ENCODE data around the gene MCL1. TPM values are rescaled to one million over a fixed set of nuclear protein-coding genes. Genes with fewer than 3 reads are reported as not detected.
A peak's percentile ranks its signal among the peaks of the same experiment; 100 is the strongest.

The MCL1 gene
- total RNA-seq, 1 experiment from 2014 or later, result 145 TPM

DNA sequence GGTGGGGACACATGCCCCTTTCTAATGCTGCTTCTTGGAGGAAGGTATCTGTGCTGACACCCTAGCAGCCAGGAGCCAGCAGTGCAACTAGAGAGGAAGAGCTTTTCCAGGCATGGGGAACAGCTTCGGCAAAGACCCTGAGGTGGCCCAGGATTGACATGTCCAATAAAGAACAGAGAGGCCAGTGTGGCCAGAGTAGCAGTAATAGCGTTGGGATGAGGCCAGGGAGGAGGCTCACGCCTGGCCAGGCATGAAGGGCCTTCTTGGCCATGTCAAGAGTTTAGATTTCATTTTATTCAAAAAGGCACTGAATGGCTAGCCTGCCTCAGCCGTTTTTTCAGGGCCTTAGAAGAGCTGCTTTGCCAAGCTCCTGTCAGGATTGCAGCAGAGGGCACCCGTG, 46.5 kb downstream of the MCL1 start:
- no TSS peak for BruUV-seq (replicated peaks)
- Histone ChIP-seq H3K79me2 (ENCODE audit: low read depth) (no peaks in the 10 kb centered on the region), H3K9me2 (ENCODE audit: insufficient read depth) (no peaks in the 10 kb centered on the region), H3K4me1 (replicated peaks; ENCODE audit: insufficient read depth) (peaks cover 24% of the 10 kb centered on the region), H3K4me3 (no peak overlapping the region), H2AFZ (no peak overlapping the region), H4K20me1 (ENCODE audit: insufficient read depth) (no peaks in the 10 kb centered on the region), H3K4me2 (no peak overlapping the region), H3K27me3 (ENCODE audit: insufficient read depth, low read depth) (no peaks in the 10 kb centered on the region), H3F3A (ENCODE audit: insufficient read depth, low read depth) (peaks cover 23% of the 10 kb centered on the region), H3K36me3 (ENCODE audit: low read depth) (no peaks in the 10 kb centered on the region), H3K9me3 (ENCODE audit: insufficient read depth, low read depth) (no peaks in the 10 kb centered on the region), H3K27ac (no peak overlapping the region)
- POLR2A ChIA-PET (ENCODE audit: unreplicated experiment), result interaction anchor here (0.6 to 0.7 kb wide), 2 partner anchors 18 to 22 kb away, joined by 15 to 18 read pairs; no protein-coding TSS in a partner anchor
- CTCF ChIA-PET, result interaction anchor here (0.6 to 1.0 kb wide), 5 partner anchors 14 to 169 kb away, joined by 3 to 5 read pairs (median 4); partner anchors contain the start of gene RPRD2
- TF ChIP-seq, protein P1, sequence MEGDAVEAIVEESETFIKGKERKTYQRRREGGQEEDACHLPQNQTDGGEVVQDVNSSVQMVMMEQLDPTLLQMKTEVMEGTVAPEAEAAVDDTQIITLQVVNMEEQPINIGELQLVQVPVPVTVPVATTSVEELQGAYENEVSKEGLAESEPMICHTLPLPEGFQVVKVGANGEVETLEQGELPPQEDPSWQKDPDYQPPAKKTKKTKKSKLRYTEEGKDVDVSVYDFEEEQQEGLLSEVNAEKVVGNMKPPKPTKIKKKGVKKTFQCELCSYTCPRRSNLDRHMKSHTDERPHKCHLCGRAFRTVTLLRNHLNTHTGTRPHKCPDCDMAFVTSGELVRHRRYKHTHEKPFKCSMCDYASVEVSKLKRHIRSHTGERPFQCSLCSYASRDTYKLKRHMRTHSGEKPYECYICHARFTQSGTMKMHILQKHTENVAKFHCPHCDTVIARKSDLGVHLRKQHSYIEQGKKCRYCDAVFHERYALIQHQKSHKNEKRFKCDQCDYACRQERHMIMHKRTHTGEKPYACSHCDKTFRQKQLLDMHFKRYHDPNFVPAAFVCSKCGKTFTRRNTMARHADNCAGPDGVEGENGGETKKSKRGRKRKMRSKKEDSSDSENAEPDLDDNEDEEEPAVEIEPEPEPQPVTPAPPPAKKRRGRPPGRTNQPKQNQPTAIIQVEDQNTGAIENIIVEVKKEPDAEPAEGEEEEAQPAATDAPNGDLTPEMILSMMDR (conservative IDR thresholded peaks at IDR 0.05), result peak; percentile 32; the same call in 1 of the 2 replicates
- TF ChIP-seq EZH2 (IDR thresholded peaks at IDR 0.05; ENCODE audit: low read depth), result no peak
- intact Hi-C loops (cut with micrococcal nuclease; ENCODE audit: unreplicated experiment), result loop anchor here (5.0 kb wide), 2 partner anchors 46 to 71 kb away; partner anchors contain the start of gene TARS2
- DNase-seq, result no peak

DNA sequence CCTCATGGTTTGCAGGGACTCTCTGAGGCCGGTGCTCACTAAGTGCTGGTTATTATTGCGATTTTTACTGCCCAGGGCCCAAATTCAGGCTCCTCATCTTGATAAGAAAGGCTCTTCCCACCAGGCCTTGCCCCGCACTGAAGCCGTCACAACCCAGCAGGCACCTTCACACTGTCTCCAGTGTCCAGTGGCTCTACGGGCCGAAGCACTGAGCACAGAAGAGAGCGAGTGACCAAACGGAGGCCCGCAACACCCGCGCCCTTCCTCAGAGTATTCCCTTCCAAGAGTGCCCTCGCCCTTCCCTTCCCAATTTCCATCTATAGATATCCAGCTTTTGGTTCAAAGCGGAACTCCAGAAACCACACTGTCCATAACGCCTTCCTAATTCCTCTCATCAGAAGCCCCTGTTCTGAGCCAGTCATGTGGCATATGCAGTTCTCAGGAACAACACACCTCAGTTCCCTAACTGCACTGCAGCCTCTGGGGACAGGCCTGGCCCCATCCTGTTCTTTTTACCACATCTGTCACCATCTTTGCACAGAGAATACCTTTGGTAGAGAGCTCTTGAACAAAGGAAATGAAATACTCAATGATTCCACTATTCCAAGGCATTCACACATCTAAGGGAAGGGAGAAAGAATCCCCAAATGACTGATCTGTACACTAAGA, 48.8 kb downstream of the MCL1 start:
- TF ChIP-seq, protein P1 (conservative IDR thresholded peaks at IDR 0.05), result no peak
- no peak for TF ChIP-seq EZH2 (IDR thresholded peaks at IDR 0.05; ENCODE audit: low read depth)
- H3K4me2 ChIP-seq, result no peak overlapping the region
- intact Hi-C loops (cut with micrococcal nuclease; ENCODE audit: unreplicated experiment), result loop anchor here (5.0 kb wide), 2 partner anchors 43 to 68 kb away; partner anchors contain the start of gene TARS2
- no peak overlapping the region for H3K4me3 ChIP-seq
- DNase-seq, result no peak
- H3F3A ChIP-seq (ENCODE audit: insufficient read depth, low read depth), result peaks cover under 1% of the 10 kb centered on the region
- H3K79me2 ChIP-seq (ENCODE audit: low read depth), result no peaks in the 10 kb centered on the region
- H3K36me3 ChIP-seq (ENCODE audit: low read depth), result no peaks in the 10 kb centered on the region
- CTCF ChIA-PET, result no interaction called here
- H3K27ac ChIP-seq, result no peak overlapping the region
- H4K20me1 ChIP-seq (ENCODE audit: insufficient read depth), result no peaks in the 10 kb centered on the region
- H3K27me3 ChIP-seq (ENCODE audit: insufficient read depth, low read depth), result no peaks in the 10 kb centered on the region
- H3K9me3 ChIP-seq (ENCODE audit: insufficient read depth, low read depth), result no peaks in the 10 kb centered on the region
- H3K4me1 ChIP-seq (replicated peaks; ENCODE audit: insufficient read depth), result peaks cover 2% of the 10 kb centered on the region
- no peak overlapping the region for H2AFZ ChIP-seq
- no TSS peak for BruUV-seq (replicated peaks)
- H3K9me2 ChIP-seq (ENCODE audit: insufficient read depth), result no peaks in the 10 kb centered on the region
- POLR2A ChIA-PET (ENCODE audit: unreplicated experiment), result interaction anchor here (0.7 kb wide), 1 partner anchor 9 kb away, joined by 3 read pairs; no protein-coding TSS in a partner anchor

DNA sequence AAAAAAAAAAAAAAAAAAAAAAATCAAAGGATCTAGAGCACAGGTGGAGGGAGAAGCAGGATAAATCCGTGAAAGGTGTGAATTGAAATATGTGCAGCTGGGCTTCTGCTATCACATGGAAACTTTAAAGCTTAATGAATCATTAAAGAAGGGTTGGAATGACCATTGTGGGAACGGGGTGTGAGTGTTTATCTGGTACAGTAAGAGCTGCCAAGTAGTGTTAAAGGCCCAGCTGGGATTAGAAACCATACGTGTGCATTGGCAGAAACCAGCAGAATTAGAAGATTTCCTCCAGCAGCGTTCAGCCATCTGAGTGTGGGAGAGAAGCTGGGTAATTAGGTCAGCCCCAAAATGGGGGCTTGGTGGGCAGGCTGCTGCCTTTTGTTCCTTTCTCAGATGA, 50.4 kb downstream of the MCL1 start:
- BruUV-seq (replicated peaks), result no TSS peak
- no peaks in the 10 kb centered on the region; the same call in 1 of the 2 replicates for H3F3A ChIP-seq (ENCODE audit: insufficient read depth, low read depth)
- no peaks in the 10 kb centered on the region for H3K27me3 ChIP-seq (ENCODE audit: insufficient read depth, low read depth)
- H3K79me2 ChIP-seq (ENCODE audit: low read depth), result no peaks in the 10 kb centered on the region
- H3K4me1 ChIP-seq (replicated peaks; ENCODE audit: insufficient read depth), result no peaks in the 10 kb centered on the region
- CTCF ChIA-PET, result interaction anchor here (0.7 to 1.1 kb wide), 2 partner anchors 9 to 12 kb away, joined by 6 read pairs; no protein-coding TSS in a partner anchor
- H2AFZ ChIP-seq, result no peak overlapping the region
- H3K36me3 ChIP-seq (ENCODE audit: low read depth), result no peaks in the 10 kb centered on the region
- TF ChIP-seq, protein P1 (conservative IDR thresholded peaks at IDR 0.05), result no peak
- TF ChIP-seq EZH2 (IDR thresholded peaks at IDR 0.05; ENCODE audit: low read depth), result no peak
- no peak overlapping the region for H3K4me3 ChIP-seq
- no peak overlapping the region for H3K4me2 ChIP-seq
- H4K20me1 ChIP-seq (ENCODE audit: insufficient read depth), result no peaks in the 10 kb centered on the region
- H3K27ac ChIP-seq, result no peak overlapping the region
- H3K9me3 ChIP-seq (ENCODE audit: insufficient read depth, low read depth), result no peaks in the 10 kb centered on the region
- intact Hi-C loops (cut with micrococcal nuclease; ENCODE audit: unreplicated experiment), result no loop called here
- DNase-seq, result peak in 1 of 2 experiments; percentile 49
- no peaks in the 10 kb centered on the region for H3K9me2 ChIP-seq (ENCODE audit: insufficient read depth)
- POLR2A ChIA-PET (ENCODE audit: unreplicated experiment), result interaction anchor here (0.5 to 0.6 kb wide), 2 partner anchors 44 to 441 kb away, joined by 6 to 12 read pairs; no protein-coding TSS in a partner anchor
